Upper lobe of right lung (tissue), 1 donor: Measurements from ENCODE around the gene SSBP4. TPM values are rescaled to one million over a fixed set of nuclear protein-coding genes. Genes with fewer than 3 reads are reported as not detected.

Source experiments
- ATAC-seq: fragments of 200-7000 bp; cut with Tn5 transposase; one replicate; pipeline ENCODE4 v1.9.1; 2020; ENCODE audit warnings: mild to moderate bottlenecking, moderate library complexity
- DNase-seq: peaks from one replicate; pipeline ENCODE4 v3.0.0-alpha.2; 2020
- H3K27ac ChIP-seq: fragments of 200-600 bp; one replicate; pipeline ENCODE4 v1.8.0; 2022
- H3K27me3 ChIP-seq: fragments of 200-600 bp; one replicate; pipeline ENCODE4 v1.8.0; 2022; ENCODE audit warnings: mild to moderate bottlenecking
- H3K36me3 ChIP-seq: fragments of 200-600 bp; one replicate; pipeline ENCODE4 v1.8.0; 2022
- H3K4me1 ChIP-seq: fragments of 200-600 bp; one replicate; pipeline ENCODE4 v1.8.0; 2022
- H3K4me3 ChIP-seq: fragments of 200-600 bp; one replicate; pipeline ENCODE4 v1.8.0; 2022; ENCODE audit warnings: mild to moderate bottlenecking
- H3K9me3 ChIP-seq: fragments of 200-600 bp; one replicate; pipeline ENCODE4 v1.8.0; 2022
- intact Hi-C: fragments of 100-400 bp; cut with DNase I; formaldehyde crosslinking; loops from one replicate; pipeline ENCODE4 v1.11.0; 2022
- total RNA-seq: library from RNA; stranded (reverse); fragmentation: NEBNext Ultra II Directional; extraction: Animal tissue kit (Norgen Biotek cat#: 25700); gene quantifications from one replicate; pipeline ENCODE4 v1.2.1, GENCODE V29; 2021
- TF ChIP-seq, protein P1 (sequence below): fragments of 200-600 bp; IDR thresholded peaks from one replicate; pipeline ENCODE4 v1.8.0; 2022; ENCODE audit warnings: antibody characterized with exemption
- donor health status: DM: no; HTN: yes; CAD: no; lungs with severe emphysema.

The SSBP4 gene
- total RNA-seq, 1 donor from 2014 or later = 57.3 TPM

- H3K4me3 ChIP-seq = no peak overlapping the region
- no peak for DNase-seq
- H3K27me3 ChIP-seq = no peaks in the 10 kb centered on the region
- H3K9me3 ChIP-seq = no peaks in the 10 kb centered on the region
- TF ChIP-seq, protein P1, sequence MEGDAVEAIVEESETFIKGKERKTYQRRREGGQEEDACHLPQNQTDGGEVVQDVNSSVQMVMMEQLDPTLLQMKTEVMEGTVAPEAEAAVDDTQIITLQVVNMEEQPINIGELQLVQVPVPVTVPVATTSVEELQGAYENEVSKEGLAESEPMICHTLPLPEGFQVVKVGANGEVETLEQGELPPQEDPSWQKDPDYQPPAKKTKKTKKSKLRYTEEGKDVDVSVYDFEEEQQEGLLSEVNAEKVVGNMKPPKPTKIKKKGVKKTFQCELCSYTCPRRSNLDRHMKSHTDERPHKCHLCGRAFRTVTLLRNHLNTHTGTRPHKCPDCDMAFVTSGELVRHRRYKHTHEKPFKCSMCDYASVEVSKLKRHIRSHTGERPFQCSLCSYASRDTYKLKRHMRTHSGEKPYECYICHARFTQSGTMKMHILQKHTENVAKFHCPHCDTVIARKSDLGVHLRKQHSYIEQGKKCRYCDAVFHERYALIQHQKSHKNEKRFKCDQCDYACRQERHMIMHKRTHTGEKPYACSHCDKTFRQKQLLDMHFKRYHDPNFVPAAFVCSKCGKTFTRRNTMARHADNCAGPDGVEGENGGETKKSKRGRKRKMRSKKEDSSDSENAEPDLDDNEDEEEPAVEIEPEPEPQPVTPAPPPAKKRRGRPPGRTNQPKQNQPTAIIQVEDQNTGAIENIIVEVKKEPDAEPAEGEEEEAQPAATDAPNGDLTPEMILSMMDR = no peak
- H3K4me1 ChIP-seq = peaks cover 11% of the 10 kb centered on the region
- H3K36me3 ChIP-seq = peaks cover 48% of the 10 kb centered on the region
- no peak overlapping the region for H3K27ac ChIP-seq
- intact Hi-C loops = no loop called here
- no peak for ATAC-seq
Measured at GRCh38 chr19:18442941-18443340, 23.7 kb downstream of the SSBP4 start.

- H3K4me1 ChIP-seq = peaks cover 7% of the 10 kb centered on the region
- H3K27ac ChIP-seq = no peak overlapping the region
- H3K4me3 ChIP-seq = no peak overlapping the region
- no peak for DNase-seq
- peaks cover 53% of the 10 kb centered on the region for H3K36me3 ChIP-seq
- H3K9me3 ChIP-seq = no peaks in the 10 kb centered on the region
- H3K27me3 ChIP-seq = no peaks in the 10 kb centered on the region
- ATAC-seq = no peak
- TF ChIP-seq, protein P1 = no peak
- intact Hi-C loops = no loop called here
Measured at GRCh38 chr19:18443406-18443805, 24.2 kb downstream of the SSBP4 start.

- no peaks in the 10 kb centered on the region for H3K27me3 ChIP-seq
- TF ChIP-seq, protein P1 = no peak
- H3K36me3 ChIP-seq = peaks cover 57% of the 10 kb centered on the region
- H3K4me3 ChIP-seq = no peak overlapping the region
- no peaks in the 10 kb centered on the region for H3K9me3 ChIP-seq
- DNase-seq (no peak), ATAC-seq (no peak)
- peaks cover 3% of the 10 kb centered on the region for H3K4me1 ChIP-seq
- H3K27ac ChIP-seq = no peak overlapping the region
- intact Hi-C loops = no loop called here
Measured at GRCh38 chr19:18443831-18444230, 24.6 kb downstream of the SSBP4 start.

DNA sequence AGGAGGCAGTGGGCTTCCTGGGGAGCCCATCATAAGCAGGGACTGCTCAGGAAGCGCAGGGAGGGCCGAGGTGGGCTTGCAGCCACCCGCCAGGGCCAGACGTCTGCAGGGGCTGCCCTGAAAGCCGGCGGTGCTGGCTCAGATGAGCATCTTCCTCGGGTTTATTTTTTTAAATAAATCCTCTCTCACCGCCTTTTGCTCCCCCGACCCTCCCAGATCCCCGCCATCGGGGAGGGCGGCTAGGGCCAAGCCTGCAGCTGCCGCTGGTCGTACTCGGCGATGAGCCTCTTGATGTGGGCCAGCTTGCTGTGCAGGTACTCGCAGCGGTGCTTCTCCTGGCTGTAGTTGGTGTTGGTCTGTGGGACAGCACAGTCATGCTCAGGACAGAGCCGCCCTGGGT, 25.3 kb downstream of the SSBP4 start:
- Histone ChIP-seq H3K4me1 (no peaks in the 10 kb centered on the region), H3K9me3 (no peaks in the 10 kb centered on the region), H3K27me3 (no peaks in the 10 kb centered on the region), H3K4me3 (no peak overlapping the region), H3K36me3 (peaks cover 64% of the 10 kb centered on the region), H3K27ac (no peak overlapping the region)
- no peak for DNase-seq
- TF ChIP-seq, protein P1 = no peak
- no peak for ATAC-seq
- intact Hi-C loops = no loop called here

- no peak for DNase-seq
- Histone ChIP-seq H3K27ac (no peak overlapping the region), H3K4me1 (no peaks in the 10 kb centered on the region), H3K36me3 (peaks cover 73% of the 10 kb centered on the region), H3K9me3 (no peaks in the 10 kb centered on the region), H3K27me3 (no peaks in the 10 kb centered on the region), H3K4me3 (no peak overlapping the region)
- ATAC-seq = no peak
- intact Hi-C loops = no loop called here
- TF ChIP-seq, protein P1 = no peak
Measured at GRCh38 chr19:18445262-18445948, 26.2 kb downstream of the SSBP4 start.
